ENCODE results near the gene TMEM63B. TPM values are rescaled to one million over a fixed set of nuclear protein-coding genes. Genes with fewer than 3 reads are reported as not detected.
"Not testable (repeated sequence)": the region's sequence is repeated elsewhere in the genome, so short reads cannot be mapped to it uniquely, and the experiment has no call there.

TMEM63B gene
- total RNA-seq, 2 donors from 2014 or later = 64.6 to 65.2 TPM

GRCh38 chr6:44142835-44143234 is 15.5 kb downstream of the TMEM63B start:
- Histone ChIP-seq H3K27me3 (ENCODE audit: control insufficient read depth, insufficient read depth, low read length, poor library complexity, severe bottlenecking) (no peaks in the 10 kb centered on the region), H3K9me3 (ENCODE audit: control insufficient read depth, low read length) (no peaks in the 10 kb centered on the region), H3K4me3 (ENCODE audit: low read length) (no peak overlapping the region), H3K9ac (ENCODE audit: extremely low read depth, low read length, poor library complexity, severe bottlenecking) (no peak overlapping the region), H3K4me1 (ENCODE audit: control insufficient read depth, insufficient read depth, low read length) (no peaks in the 10 kb centered on the region), H3K27ac (ENCODE audit: low read depth, low read length) (no peak overlapping the region), H3K36me3 (ENCODE audit: control insufficient read depth, insufficient read depth, low read length) (peaks cover 54% of the 10 kb centered on the region)
- no peaks in the 10 kb centered on the region for H3K27me3 Mint-ChIP-seq (ENCODE audit: insufficient read depth)
- no peak overlapping the region for H3K27ac Mint-ChIP-seq
- DNase-seq = no peak
- H3K9me3 Mint-ChIP-seq = no peaks in the 10 kb centered on the region
- no peak overlapping the region for H3K4me3 Mint-ChIP-seq
- no peaks in the 10 kb centered on the region for H3K4me1 Mint-ChIP-seq
- WGBS, 2 experiments (ENCODE audit: insufficient coverage in 1 of 2, insufficient read length in 1 of 2) = 100% methylated on average over 1 of the region's 1 CpG
- peaks cover 66% of the 10 kb centered on the region for H3K36me3 Mint-ChIP-seq (ENCODE audit: low read depth)
- no peak for TF ChIP-seq CTCF (conservative IDR thresholded peaks at IDR 0.05)

GRCh38 chr6:44143731-44144130 is 16.4 kb downstream of the TMEM63B start:
- Mint-ChIP-seq H3K36me3 (ENCODE audit: low read depth) (peaks cover 66% of the 10 kb centered on the region), H3K9me3 (no peaks in the 10 kb centered on the region), H3K4me1 (no peaks in the 10 kb centered on the region), H3K27ac (no peak overlapping the region), H3K4me3 (no peak overlapping the region), H3K27me3 (ENCODE audit: insufficient read depth) (no peaks in the 10 kb centered on the region)
- WGBS, 2 experiments (ENCODE audit: insufficient coverage in 1 of 2, insufficient read length in 1 of 2) = 100% methylated on average over 1 of the region's 1 CpG
- Histone ChIP-seq H3K4me3 (ENCODE audit: low read length) (no peak overlapping the region), H3K27me3 (ENCODE audit: control insufficient read depth, insufficient read depth, low read length, poor library complexity, severe bottlenecking) (no peaks in the 10 kb centered on the region), H3K36me3 (ENCODE audit: control insufficient read depth, insufficient read depth, low read length) (peaks cover 54% of the 10 kb centered on the region), H3K9me3 (ENCODE audit: control insufficient read depth, low read length) (no peaks in the 10 kb centered on the region), H3K27ac (ENCODE audit: low read depth, low read length) (no peak overlapping the region), H3K9ac (ENCODE audit: extremely low read depth, low read length, poor library complexity, severe bottlenecking) (no peak overlapping the region), H3K4me1 (ENCODE audit: control insufficient read depth, insufficient read depth, low read length) (no peaks in the 10 kb centered on the region)
- no peak for TF ChIP-seq CTCF (conservative IDR thresholded peaks at IDR 0.05)
- no peak for DNase-seq

- not testable (repeated sequence) for H3K27me3 ChIP-seq (ENCODE audit: control insufficient read depth, insufficient read depth, low read length, poor library complexity, severe bottlenecking)
- H3K36me3 Mint-ChIP-seq (ENCODE audit: low read depth) = peaks cover 70% of the 10 kb centered on the region
Measured at GRCh38 chr6:44144536-44144935, 17.2 kb downstream of the TMEM63B start.

GRCh38 chr6:44145839-44146238 is 18.5 kb downstream of the TMEM63B start:
- no peaks in the 10 kb centered on the region for H3K9me3 Mint-ChIP-seq
- H3K27me3 ChIP-seq (ENCODE audit: control insufficient read depth, insufficient read depth, low read length, poor library complexity, severe bottlenecking) = no peaks in the 10 kb centered on the region
- no peak overlapping the region for H3K27ac Mint-ChIP-seq
- no peak for DNase-seq
- no peak overlapping the region for H3K27ac ChIP-seq (ENCODE audit: low read depth, low read length)
- H3K9me3 ChIP-seq (ENCODE audit: control insufficient read depth, low read length) = no peaks in the 10 kb centered on the region
- no peak overlapping the region for H3K4me3 ChIP-seq (ENCODE audit: low read length)
- H3K36me3 Mint-ChIP-seq (ENCODE audit: low read depth) = peaks cover 60% of the 10 kb centered on the region
- H3K9ac ChIP-seq (ENCODE audit: extremely low read depth, low read length, poor library complexity, severe bottlenecking) = no peak overlapping the region
- no peaks in the 10 kb centered on the region for H3K4me1 Mint-ChIP-seq
- H3K4me3 Mint-ChIP-seq = no peak overlapping the region
- TF ChIP-seq CTCF (conservative IDR thresholded peaks at IDR 0.05) = no peak
- peaks cover 52% of the 10 kb centered on the region for H3K36me3 ChIP-seq (ENCODE audit: control insufficient read depth, insufficient read depth, low read length)
- no peaks in the 10 kb centered on the region for H3K27me3 Mint-ChIP-seq (ENCODE audit: insufficient read depth)
- H3K4me1 ChIP-seq (ENCODE audit: control insufficient read depth, insufficient read depth, low read length) = no peaks in the 10 kb centered on the region

More at GRCh38 chr6:44144536-44144935, 17.2 kb downstream of the TMEM63B start:
- H3K4me3 Mint-ChIP-seq; H3K27ac Mint-ChIP-seq; H3K9me3 Mint-ChIP-seq; DNase-seq; H3K9ac ChIP-seq (ENCODE audit: extremely low read depth, low read length, poor library complexity, severe bottlenecking); H3K27me3 Mint-ChIP-seq (ENCODE audit: insufficient read depth); H3K4me1 Mint-ChIP-seq; H3K4me1 ChIP-seq (ENCODE audit: control insufficient read depth, insufficient read depth, low read length); H3K4me3 ChIP-seq (ENCODE audit: low read length); H3K9me3 ChIP-seq (ENCODE audit: control insufficient read depth, low read length); H3K27ac ChIP-seq (ENCODE audit: low read depth, low read length): not testable (repeated sequence)
- peaks cover 62% of the 10 kb centered on the region for H3K36me3 ChIP-seq (ENCODE audit: control insufficient read depth, insufficient read depth, low read length)
- WGBS, 2 experiments (ENCODE audit: insufficient coverage in 1 of 2, insufficient read length in 1 of 2) = 78 to 86% methylated on average over 3 of the region's 3 CpGs

Data from endodermal cell (in vitro differentiated cells).